ENCODE measurements around the gene FUBP3. TPM values are rescaled to one million over a fixed set of nuclear protein-coding genes. Genes with fewer than 3 reads are reported as not detected.

FUBP3 gene
- total RNA-seq, 1 experiment from 2014 or later: 57.3 TPM

- DNase-seq (ENCODE audit: extremely low read depth, low read depth): no peak
These were observed 54.2 kb downstream of the FUBP3 start for GRCh38 chr9:130633336-130634190.

GRCh38 chr9:130634191-130634768 lies 54.9 kb downstream of the FUBP3 start:
- DNase-seq (ENCODE audit: extremely low read depth, low read depth): no peak

- no peak for DNase-seq (ENCODE audit: extremely low read depth, low read depth)
These were observed 55.4 kb downstream of the FUBP3 start for GRCh38 chr9:130634801-130635200.

GRCh38 chr9:130635306-130635705 lies 55.9 kb downstream of the FUBP3 start:
- DNase-seq (ENCODE audit: extremely low read depth, low read depth): no peak

GRCh38 chr9:130635721-130636647 lies 56.6 kb downstream of the FUBP3 start:
- DNase-seq (ENCODE audit: extremely low read depth, low read depth): no peak

GRCh38 chr9:130636648-130637020 lies 57.3 kb downstream of the FUBP3 start:
- DNase-seq (ENCODE audit: extremely low read depth, low read depth): no peak

- no peak for DNase-seq (ENCODE audit: extremely low read depth, low read depth)
These were observed 59.1 kb downstream of the FUBP3 start for GRCh38 chr9:130638284-130639123.

- DNase-seq (ENCODE audit: extremely low read depth, low read depth): no peak
These were observed 59.9 kb downstream of the FUBP3 start for GRCh38 chr9:130639124-130639765.

- DNase-seq (ENCODE audit: extremely low read depth, low read depth): no peak
These were observed 60.6 kb downstream of the FUBP3 start for GRCh38 chr9:130639866-130640555.

GRCh38 chr9:130640681-130641080 lies 61.3 kb downstream of the FUBP3 start:
- DNase-seq (ENCODE audit: extremely low read depth, low read depth): no peak

- DNase-seq (ENCODE audit: extremely low read depth, low read depth): no peak
These were observed 63.5 kb downstream of the FUBP3 start for GRCh38 chr9:130642926-130643325.

- DNase-seq (ENCODE audit: extremely low read depth, low read depth): no peak
These were observed 71.8 kb downstream of the FUBP3 start for GRCh38 chr9:130651221-130651620.

GRCh38 chr9:130651752-130652151 lies 72.4 kb downstream of the FUBP3 start:
- no peak for DNase-seq (ENCODE audit: extremely low read depth, low read depth)

- DNase-seq (ENCODE audit: extremely low read depth, low read depth): no peak
These were observed 75.5 kb downstream of the FUBP3 start for GRCh38 chr9:130654879-130655278.

- no peak for DNase-seq (ENCODE audit: extremely low read depth, low read depth)
These were observed 79.7 kb downstream of the FUBP3 start for GRCh38 chr9:130658893-130659698.

GRCh38 chr9:130659699-130660248 lies 80.4 kb downstream of the FUBP3 start:
- DNase-seq (ENCODE audit: extremely low read depth, low read depth): no peak

- DNase-seq (ENCODE audit: extremely low read depth, low read depth): no peak
These were observed 80.9 kb downstream of the FUBP3 start for GRCh38 chr9:130660326-130660682.
